Measurements from ENCODE around the gene NFASC.

GRCh38 chr1:204841798-204842197, 28.9 kb upstream of the NFASC start:
- TF ChIP-seq CTCF (conservative IDR thresholded peaks at IDR 0.05; ENCODE audit: low read length) (no peak), EZH2phosphoT487 (IDR thresholded peaks at IDR 0.05; ENCODE audit: borderline replicate concordance, low read depth, low read length) (no peak)
